ENCODE results near the gene PRSS57.

Gene PRSS57

DNA sequence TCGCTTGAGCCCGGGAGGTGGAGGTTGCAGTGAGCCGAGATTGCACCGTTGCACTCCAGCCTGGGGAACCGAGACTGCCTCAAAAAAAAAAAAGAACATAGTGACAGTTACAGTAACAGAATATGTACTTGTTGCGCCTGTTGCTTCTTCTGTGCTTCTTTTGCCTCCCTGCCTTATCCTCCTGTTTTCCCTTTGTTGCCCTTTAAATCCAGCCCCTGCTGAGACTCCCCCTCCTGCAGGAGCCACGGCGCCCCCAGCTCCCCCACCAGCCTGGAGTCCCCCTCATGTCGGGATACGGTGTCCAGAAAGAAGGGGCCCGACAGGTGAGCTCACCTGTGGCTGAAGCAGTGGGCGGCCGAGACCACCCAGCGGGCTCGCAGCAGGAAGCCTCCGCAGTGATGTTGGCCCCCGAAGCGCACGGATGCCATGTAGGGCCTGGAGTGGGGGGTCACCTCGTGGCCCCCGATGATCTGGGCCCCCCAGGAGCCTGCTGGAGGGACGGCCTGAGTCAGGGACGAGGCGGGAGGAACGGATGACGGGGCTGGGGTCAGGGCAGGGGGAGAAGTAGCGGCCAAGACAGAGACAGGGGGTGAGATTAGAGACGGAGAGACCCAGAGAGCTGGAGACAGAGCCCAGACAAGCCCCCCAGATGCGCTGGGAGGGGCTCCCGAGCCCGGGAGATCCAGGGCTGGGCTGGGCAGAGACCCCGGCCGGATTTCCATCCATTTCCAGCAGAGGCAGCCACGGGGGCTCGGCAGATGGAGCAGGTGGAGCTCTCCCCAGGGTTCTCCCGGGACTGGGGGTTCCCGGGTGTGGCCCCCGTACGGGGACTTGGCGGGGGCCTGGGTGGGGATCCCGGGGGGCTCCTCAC is 536 bp downstream of the PRSS57 start:
- no peak for TF ChIP-seq ZFX (IDR thresholded peaks at IDR 0.05)
- TF ChIP-seq, protein P1, sequence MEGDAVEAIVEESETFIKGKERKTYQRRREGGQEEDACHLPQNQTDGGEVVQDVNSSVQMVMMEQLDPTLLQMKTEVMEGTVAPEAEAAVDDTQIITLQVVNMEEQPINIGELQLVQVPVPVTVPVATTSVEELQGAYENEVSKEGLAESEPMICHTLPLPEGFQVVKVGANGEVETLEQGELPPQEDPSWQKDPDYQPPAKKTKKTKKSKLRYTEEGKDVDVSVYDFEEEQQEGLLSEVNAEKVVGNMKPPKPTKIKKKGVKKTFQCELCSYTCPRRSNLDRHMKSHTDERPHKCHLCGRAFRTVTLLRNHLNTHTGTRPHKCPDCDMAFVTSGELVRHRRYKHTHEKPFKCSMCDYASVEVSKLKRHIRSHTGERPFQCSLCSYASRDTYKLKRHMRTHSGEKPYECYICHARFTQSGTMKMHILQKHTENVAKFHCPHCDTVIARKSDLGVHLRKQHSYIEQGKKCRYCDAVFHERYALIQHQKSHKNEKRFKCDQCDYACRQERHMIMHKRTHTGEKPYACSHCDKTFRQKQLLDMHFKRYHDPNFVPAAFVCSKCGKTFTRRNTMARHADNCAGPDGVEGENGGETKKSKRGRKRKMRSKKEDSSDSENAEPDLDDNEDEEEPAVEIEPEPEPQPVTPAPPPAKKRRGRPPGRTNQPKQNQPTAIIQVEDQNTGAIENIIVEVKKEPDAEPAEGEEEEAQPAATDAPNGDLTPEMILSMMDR (conservative IDR thresholded peaks at IDR 0.05): no peak
- H3K27ac ChIP-seq: no peak overlapping the region

DNA sequence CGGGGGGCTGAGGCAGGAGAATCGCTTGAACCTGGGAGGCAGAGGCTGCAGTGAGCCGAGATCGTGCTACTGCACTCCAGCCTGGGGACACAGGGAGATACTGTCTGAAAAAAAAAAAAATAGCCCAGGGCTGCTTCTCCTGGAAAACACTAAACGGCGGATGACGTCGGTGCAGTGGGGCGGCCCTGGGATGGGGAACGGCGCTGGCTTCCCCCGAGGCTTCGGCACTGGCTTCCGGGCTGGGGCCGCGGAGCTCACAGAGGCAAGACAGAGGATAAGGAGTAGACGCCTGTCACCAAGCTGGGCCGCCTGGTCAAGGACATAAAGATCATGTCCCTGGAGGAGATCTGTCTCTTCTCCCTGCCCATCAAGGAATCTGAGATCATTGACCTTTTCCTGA is 5.0 kb downstream of the PRSS57 start:
- no peak overlapping the region for H3K27ac ChIP-seq
- TF ChIP-seq ZFX (IDR thresholded peaks at IDR 0.05): no peak
- TF ChIP-seq, protein P1 (conservative IDR thresholded peaks at IDR 0.05): no peak

DNA sequence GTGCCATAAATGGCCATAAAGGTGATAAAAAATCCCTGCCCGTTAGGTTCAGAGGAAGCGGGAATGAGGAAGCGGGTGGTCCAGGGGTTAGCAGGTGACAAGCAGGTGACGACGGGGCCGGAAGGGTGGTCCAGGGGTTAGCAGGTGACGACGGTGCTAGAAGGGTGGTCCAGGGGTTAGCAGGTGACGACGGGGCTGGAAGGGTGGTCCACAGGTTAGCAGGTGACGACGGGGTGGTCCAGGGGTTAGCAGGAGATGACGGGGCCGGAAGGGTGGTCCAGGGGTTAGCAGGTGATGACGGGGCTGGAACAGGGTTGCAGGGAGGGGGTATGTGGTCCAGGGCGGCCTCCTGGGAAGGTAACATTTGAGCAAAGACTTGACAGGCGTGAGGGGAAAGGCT is 6.3 kb downstream of the PRSS57 start:
- no peak for TF ChIP-seq ZFX (IDR thresholded peaks at IDR 0.05)
- TF ChIP-seq, protein P1 (conservative IDR thresholded peaks at IDR 0.05): no peak
- no peak overlapping the region for H3K27ac ChIP-seq

DNA sequence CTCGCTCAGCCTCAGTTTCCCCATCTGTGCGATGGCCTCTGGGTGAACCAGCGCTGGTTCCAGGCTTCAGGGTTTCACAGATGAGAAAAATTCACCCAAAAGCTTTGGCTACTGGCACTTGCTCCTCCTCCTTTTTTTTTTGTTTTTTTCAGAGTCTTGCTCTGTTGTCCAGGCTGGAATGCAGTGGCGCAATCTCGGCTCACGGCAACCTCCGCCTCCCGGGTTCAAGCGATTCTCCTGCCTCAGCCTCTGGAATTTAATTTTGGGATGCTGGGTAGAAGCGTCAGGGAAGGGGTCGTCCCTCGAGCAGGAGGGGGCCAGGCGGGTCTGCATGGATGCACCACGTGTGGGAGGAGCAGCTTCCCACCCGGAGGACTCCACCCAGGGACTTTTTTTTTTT is 7.0 kb downstream of the PRSS57 start:
- H3K27ac ChIP-seq: no peak overlapping the region
- no peak for TF ChIP-seq ZFX (IDR thresholded peaks at IDR 0.05)

DNA sequence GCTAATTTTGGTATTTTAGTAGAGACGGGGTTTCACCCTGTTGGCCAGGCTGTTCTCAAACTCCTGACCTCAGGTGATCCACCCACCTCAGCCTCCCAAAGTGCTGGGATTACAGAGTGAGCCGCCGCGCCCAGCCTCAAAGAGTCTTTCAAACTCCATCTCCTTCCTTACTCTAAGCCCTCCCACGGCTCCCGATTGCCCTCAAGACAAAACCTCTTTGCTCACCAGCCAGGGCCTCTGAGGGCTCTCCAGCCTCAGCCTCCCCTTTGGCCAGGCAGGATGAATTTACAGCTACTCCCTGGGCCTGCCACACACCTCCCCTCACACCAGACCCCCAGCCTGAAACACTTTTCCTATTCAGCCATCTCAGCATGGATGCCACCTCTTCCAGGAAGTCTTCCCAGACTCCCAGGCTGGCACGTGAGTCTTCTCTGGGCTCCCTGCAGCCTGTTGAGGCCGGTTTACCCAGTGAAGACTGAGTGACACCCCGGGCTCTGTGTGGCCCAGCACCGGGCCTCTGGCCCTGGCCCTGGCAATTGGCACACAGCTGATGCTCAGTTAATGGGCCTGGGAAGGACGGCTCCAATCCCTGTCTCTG is 7.6 kb downstream of the PRSS57 start:
- no peak overlapping the region for H3K27ac ChIP-seq
- TF ChIP-seq ZFX (IDR thresholded peaks at IDR 0.05): no peak
- TF ChIP-seq, protein P1 (conservative IDR thresholded peaks at IDR 0.05): no peak

DNA sequence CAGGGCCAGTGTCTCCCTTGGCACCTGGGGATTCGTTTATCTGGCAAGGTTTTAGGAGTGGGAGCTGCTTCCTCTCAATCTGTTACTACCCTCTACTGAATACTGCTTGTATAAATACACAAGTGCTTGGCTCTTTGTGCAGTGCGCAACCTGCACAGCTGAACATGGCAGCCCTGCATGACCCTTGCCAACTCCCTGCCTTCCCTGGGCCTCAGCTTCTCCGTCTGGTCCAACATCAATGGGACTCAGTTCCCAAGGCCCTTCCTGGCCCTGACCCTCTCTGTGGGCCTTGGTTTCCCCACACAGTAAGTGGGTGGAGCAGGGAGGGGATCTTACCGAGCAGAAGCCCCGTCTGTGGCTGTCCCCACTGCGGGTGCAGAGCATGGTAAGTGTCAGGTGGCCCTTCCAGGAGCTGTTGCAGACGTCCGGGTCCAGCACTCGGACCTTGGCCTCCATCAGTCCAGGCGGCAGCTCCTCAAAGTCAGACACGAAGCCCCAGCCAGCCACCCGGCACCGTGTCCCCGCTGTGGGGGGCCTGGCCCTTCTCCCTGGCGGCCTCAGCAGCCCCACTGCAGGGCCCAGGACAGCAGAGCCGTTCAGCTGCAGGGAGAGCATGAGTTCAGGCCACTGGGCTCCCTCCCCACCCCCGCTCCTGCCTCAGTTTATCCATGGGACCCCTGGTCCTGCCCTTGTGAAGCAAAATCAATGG is 8.5 kb downstream of the PRSS57 start:
- TF ChIP-seq ZFX (IDR thresholded peaks at IDR 0.05): no peak
- TF ChIP-seq, protein P1 (conservative IDR thresholded peaks at IDR 0.05): no peak
- H3K27ac ChIP-seq: no peak overlapping the region

DNA sequence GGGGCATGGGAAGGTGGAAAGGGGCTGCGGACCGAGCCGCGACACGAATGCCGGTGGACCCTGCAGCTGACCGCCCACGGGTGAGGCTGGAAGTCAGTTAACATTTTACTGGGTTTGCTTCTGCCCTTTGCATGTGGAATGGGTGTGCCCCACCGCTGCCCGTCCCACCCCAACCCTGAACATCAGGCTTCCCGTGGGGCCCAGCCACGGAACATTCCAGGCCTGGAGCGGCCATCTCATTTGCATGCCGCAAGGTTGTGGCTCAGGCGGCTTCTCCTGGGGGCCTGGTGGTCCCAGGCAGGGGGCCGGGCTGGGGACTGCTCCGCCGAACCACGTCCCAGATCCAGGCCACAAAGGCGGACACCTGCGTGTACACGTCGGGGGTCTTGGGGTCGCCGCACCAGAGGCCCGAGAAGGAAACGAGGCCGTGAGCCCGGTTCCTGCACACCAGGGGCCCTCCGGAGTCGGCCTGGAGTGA is 9.8 kb downstream of the PRSS57 start:
- H3K27ac ChIP-seq: no peak overlapping the region

More for the DNA sequence above, 9.8 kb downstream of the PRSS57 start:
- TF ChIP-seq, protein P1 (conservative IDR thresholded peaks at IDR 0.05): no peak
- TF ChIP-seq ZFX (IDR thresholded peaks at IDR 0.05): no peak

All from C4-2B (cell line).